ENCODE measurements around the gene COQ5.

The COQ5 gene

DNA sequence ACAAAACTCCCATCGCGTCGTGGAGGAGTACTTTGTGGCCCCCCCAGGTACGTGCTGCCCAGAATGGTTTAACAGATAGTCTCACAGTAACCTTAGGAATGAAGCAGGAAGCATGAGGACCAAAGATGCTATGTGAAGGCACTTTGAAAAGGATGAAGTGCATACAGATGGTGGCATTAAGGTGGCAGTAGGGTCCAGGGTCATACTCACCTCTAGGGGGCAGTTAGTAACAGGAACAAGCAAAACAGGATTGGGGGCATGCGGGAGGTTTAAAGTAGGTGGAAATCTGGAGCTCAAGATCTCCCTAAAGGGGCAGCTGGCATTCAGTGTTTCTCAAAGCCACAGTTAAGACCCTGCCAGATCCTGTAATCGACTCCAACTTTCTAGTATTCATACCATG, 71.8 kb downstream of the COQ5 start:
- DNase-seq (ENCODE audit: low spot score), result no peak
- FAIRE-seq, result no peak

DNA sequence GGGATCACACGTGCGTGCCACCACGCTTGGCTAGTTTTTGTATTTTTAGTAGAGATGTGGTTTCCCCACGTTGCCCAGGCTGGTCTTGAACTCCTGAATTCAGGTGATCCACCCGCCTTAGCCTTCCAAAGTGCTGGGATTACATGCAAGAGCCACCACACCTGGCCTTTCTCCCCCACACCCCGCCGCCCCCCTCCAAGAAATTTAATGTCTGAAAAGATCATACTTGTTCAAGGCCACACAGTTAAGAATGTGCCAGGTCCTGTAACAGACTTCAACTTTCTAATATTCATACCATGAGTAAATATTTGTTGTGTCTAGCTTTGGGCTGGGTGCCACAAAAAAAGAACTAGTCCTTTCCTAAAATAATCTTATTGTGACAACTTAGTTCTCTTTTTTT, 73.7 kb downstream of the COQ5 start:
- FAIRE-seq, result no peak
- DNase-seq (ENCODE audit: low spot score), result no peak

GRCh38 chr12:120453977-120454376, 75.0 kb downstream of the COQ5 start:
- no peak for FAIRE-seq
- DNase-seq (ENCODE audit: low spot score), result peak; percentile 22
